ENCODE measurements around the gene BLTP3A.

DNA sequence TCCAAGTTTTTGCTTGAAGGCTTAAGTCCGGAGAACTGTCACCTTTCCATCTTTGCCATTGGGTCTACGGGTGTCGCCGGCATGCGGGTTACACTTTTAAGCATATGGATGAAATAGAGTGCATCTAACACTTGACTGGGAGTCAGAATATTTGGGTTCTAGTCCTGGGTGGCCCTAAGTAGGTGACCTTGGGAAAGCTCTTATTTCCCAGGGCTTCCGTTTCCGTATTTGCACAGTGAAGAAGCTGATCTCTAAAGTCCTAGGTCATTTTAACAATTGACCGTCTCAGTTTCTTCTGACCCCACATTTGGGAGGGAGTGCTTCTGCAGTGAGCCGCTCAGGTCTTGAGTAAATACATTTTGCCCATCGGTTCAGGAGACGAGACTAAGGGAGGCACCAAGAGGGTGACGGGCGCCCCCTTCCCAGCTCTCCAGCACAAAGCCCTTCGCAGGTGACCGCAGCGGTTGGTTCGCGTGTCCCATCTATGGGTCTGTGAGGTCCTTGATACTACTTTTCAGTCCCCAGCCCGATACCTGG is 651 bp upstream of the BLTP3A start:
- TF ChIP-seq POLR2A (IDR thresholded peaks at IDR 0.05; ENCODE audit: low read depth, low read length) = no peak
- no peak for TF ChIP-seq TAF1 (IDR thresholded peaks at IDR 0.05; ENCODE audit: low read depth, low read length)
- no peak for TF ChIP-seq POLR2AphosphoS5 (IDR thresholded peaks at IDR 0.05; ENCODE audit: low read depth, low read length)
- TF ChIP-seq PAX5 (IDR thresholded peaks at IDR 0.05; ENCODE audit: insufficient read depth, low read length, severe bottlenecking) = no peak
- TF ChIP-seq SPI1 (IDR thresholded peaks at IDR 0.05; ENCODE audit: low read depth, low read length) = no peak

Data from GM12891 (cell line).